ENCODE data around the gene PDE9A. TPM values are rescaled to one million over a fixed set of nuclear protein-coding genes. Genes with fewer than 3 reads are reported as not detected.

The PDE9A gene
- total and polyA plus RNA-seq, 2 experiments from 2014 or later: not detected

GRCh38 chr21:42733874-42734273 lies 80.5 kb downstream of the PDE9A start:
- in situ Hi-C loops (cut with MboI): no loop called here
- Histone ChIP-seq H3K4me2 (ENCODE audit: unreplicated experiment) (no peak overlapping the region), H3K9me3 (ENCODE audit: low read depth) (no peaks in the 10 kb centered on the region)

DNA sequence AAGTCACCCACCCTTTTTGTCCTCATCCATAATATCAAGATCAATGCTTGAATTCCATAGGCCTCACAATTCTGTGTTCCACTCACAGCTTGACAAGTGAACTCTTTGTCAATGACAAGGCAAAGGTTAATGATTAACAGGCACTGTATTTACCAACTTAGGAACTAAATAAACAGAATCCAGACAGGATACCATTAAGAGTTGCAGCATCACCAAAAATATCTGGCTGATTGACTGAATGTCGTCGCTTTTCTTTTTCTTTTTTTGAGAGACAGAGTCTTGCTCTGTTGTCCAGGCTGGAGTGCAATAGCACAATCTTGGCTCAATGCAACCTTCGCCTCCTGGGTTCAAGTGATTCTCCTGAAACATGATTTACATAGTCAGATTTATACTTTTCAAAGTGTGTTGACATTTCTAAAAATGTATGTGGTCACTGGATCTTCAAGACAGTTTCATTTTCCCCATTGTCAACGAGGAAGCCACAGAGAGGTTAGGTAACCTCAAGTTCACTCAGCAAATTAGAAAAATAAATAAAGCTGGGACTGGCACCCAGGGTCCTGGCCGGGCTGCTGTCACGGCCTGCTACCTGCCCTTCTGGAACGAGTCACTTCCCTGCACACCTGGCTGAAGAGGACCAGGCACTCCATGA lies 81.0 kb downstream of the PDE9A start:
- WGBS, 2 experiments (ENCODE audit: low coverage in 1 of 2, low lambda C conversion rate in 2 of 2, missing lambda C conversion rate in 2 of 2): 18 to 30% methylated on average over 7 of the region's 7 CpGs
- Histone ChIP-seq H3K4me1 (ENCODE audit: insufficient read depth) (0 out of 2 replicates have a peak, but pooled peaks cover under 1% of the 10 kb centered on the region), H3K27ac (no peak overlapping the region), H4K20me1 (ENCODE audit: insufficient read depth) (no peaks in the 10 kb centered on the region), H3K27me3 (replicated peaks; ENCODE audit: insufficient read depth) (peaks cover 39% of the 10 kb centered on the region), H3K9me3 (ENCODE audit: low read depth) (no peaks in the 10 kb centered on the region), H3K36me3 (ENCODE audit: low read depth) (no peaks in the 10 kb centered on the region), H3K4me3 (no peak overlapping the region), H2AFZ (no peak overlapping the region), H3K79me2 (ENCODE audit: insufficient read depth) (no peaks in the 10 kb centered on the region), H3K9ac (no peak overlapping the region), H3K9me2 (ENCODE audit: insufficient read depth) (no peaks in the 10 kb centered on the region), H3F3A (ENCODE audit: insufficient read depth) (no peaks in the 10 kb centered on the region), H3K4me2 (ENCODE audit: unreplicated experiment) (no peak overlapping the region)
- no peak for TF ChIP-seq EZH2 (IDR thresholded peaks at IDR 0.05; ENCODE audit: insufficient read depth, poor library complexity, severe bottlenecking)
- no peak for TF ChIP-seq EZH2phosphoT487 (IDR thresholded peaks at IDR 0.05; ENCODE audit: insufficient read depth, low read depth)
- no peak for DNase-seq
- in situ Hi-C loops (cut with MboI): no loop called here

More at GRCh38 chr21:42733874-42734273, 80.5 kb downstream of the PDE9A start:
- H3K79me2 ChIP-seq (ENCODE audit: insufficient read depth): no peaks in the 10 kb centered on the region
- H3K9ac ChIP-seq: no peak overlapping the region
- no peak for DNase-seq
- peaks cover 40% of the 10 kb centered on the region for H3K27me3 ChIP-seq (replicated peaks; ENCODE audit: insufficient read depth)
- no peaks in the 10 kb centered on the region for H4K20me1 ChIP-seq (ENCODE audit: insufficient read depth)
- no peak overlapping the region for H3K27ac ChIP-seq
- H3K36me3 ChIP-seq (ENCODE audit: low read depth): no peaks in the 10 kb centered on the region
- H3K9me2 ChIP-seq (ENCODE audit: insufficient read depth): no peaks in the 10 kb centered on the region
- no peaks in the 10 kb centered on the region for H3F3A ChIP-seq (ENCODE audit: insufficient read depth)
- 49 to 52% methylated on average over 7 of the region's 7 CpGs for WGBS, 2 experiments (ENCODE audit: low coverage in 1 of 2, low lambda C conversion rate in 2 of 2, missing lambda C conversion rate in 2 of 2)
- H2AFZ ChIP-seq: no peak overlapping the region
- TF ChIP-seq EZH2 (IDR thresholded peaks at IDR 0.05; ENCODE audit: insufficient read depth, poor library complexity, severe bottlenecking): no peak
- TF ChIP-seq EZH2phosphoT487 (IDR thresholded peaks at IDR 0.05; ENCODE audit: insufficient read depth, low read depth): no peak
- H3K4me1 ChIP-seq (ENCODE audit: insufficient read depth): no peaks in the 10 kb centered on the region
- H3K4me3 ChIP-seq: no peak overlapping the region

DNA sequence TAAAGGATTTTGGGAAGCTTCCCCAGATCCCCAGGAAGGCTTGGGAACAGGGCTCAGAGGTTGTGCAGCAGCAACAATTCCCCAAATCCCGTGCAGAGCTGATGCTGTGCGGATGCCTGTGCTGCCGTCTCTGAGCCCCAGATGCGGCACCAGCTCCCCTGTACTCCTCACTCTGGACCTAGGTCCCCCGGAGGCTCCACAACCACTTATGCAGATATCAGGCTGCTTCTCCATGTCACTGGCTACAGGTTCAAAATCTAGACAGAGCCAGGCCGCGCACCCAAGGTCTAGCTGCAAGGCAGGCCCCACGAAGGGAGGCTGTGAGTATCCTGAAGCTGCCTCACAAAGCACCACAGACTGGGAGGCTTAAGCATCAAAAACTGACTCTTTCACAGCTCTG lies 81.6 kb downstream of the PDE9A start:
- Histone ChIP-seq H3K9me2 (ENCODE audit: insufficient read depth) (no peaks in the 10 kb centered on the region), H3K36me3 (ENCODE audit: low read depth) (no peaks in the 10 kb centered on the region), H3K4me1 (ENCODE audit: insufficient read depth) (0 out of 2 replicates have a peak, but pooled peaks cover 3% of the 10 kb centered on the region), H3F3A (ENCODE audit: insufficient read depth) (no peaks in the 10 kb centered on the region), H3K4me2 (ENCODE audit: unreplicated experiment) (no peak overlapping the region), H3K4me3 (no peak overlapping the region), H3K9me3 (ENCODE audit: low read depth) (no peaks in the 10 kb centered on the region), H3K27ac (no peak overlapping the region), H3K9ac (no peak overlapping the region), H2AFZ (no peak overlapping the region), H3K79me2 (ENCODE audit: insufficient read depth) (no peaks in the 10 kb centered on the region), H3K27me3 (replicated peaks; ENCODE audit: insufficient read depth) (peaks cover 32% of the 10 kb centered on the region), H4K20me1 (ENCODE audit: insufficient read depth) (no peaks in the 10 kb centered on the region)
- in situ Hi-C loops (cut with MboI): no loop called here
- TF ChIP-seq EZH2 (IDR thresholded peaks at IDR 0.05; ENCODE audit: insufficient read depth, poor library complexity, severe bottlenecking) (no peak), EZH2phosphoT487 (IDR thresholded peaks at IDR 0.05; ENCODE audit: insufficient read depth, low read depth) (no peak)
- no peak for DNase-seq
- 52 to 62% methylated on average over 8 of the region's 8 CpGs for WGBS, 2 experiments (ENCODE audit: low coverage in 1 of 2, low lambda C conversion rate in 2 of 2, missing lambda C conversion rate in 2 of 2)

DNA sequence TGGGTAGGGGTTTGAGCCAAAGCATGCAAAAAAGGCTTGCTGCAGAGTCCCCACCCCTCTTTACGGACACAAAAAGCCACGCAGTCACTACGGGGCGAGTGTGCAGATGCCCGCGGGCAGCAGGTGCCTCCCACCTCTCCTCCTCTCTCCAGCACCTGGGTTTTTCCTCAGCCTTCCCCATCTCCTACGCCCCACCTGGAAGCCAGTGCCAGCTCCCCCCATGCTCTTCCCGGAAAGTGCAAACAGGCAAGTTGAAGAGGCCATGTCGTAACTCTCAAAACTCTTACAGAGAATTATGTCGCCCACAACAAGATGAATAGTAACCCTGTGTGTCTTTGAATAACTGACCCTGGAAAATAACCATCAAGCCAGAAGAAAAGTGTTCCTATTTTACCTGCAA lies 82.5 kb downstream of the PDE9A start:
- in situ Hi-C loops (cut with MboI): no loop called here
- Histone ChIP-seq H3K27ac (no peak overlapping the region), H3K79me2 (ENCODE audit: insufficient read depth) (no peaks in the 10 kb centered on the region), H3K4me1 (ENCODE audit: insufficient read depth) (0 out of 2 replicates have a peak, but pooled peaks cover 3% of the 10 kb centered on the region), H3K9me3 (ENCODE audit: low read depth) (no peaks in the 10 kb centered on the region), H3K9ac (no peak overlapping the region), H4K20me1 (ENCODE audit: insufficient read depth) (no peaks in the 10 kb centered on the region), H3K4me2 (ENCODE audit: unreplicated experiment) (no peak overlapping the region), H3K4me3 (no peak overlapping the region), H3K9me2 (ENCODE audit: insufficient read depth) (no peaks in the 10 kb centered on the region), H2AFZ (no peak overlapping the region), H3F3A (ENCODE audit: insufficient read depth) (no peaks in the 10 kb centered on the region), H3K36me3 (ENCODE audit: low read depth) (no peaks in the 10 kb centered on the region), H3K27me3 (replicated peaks; ENCODE audit: insufficient read depth) (peaks cover 35% of the 10 kb centered on the region)
- 65 to 78% methylated on average over 9 to 10 of the region's 10 CpGs for WGBS, 2 experiments (ENCODE audit: low coverage in 1 of 2, low lambda C conversion rate in 2 of 2, missing lambda C conversion rate in 2 of 2)
- no peak for DNase-seq
- TF ChIP-seq EZH2 (IDR thresholded peaks at IDR 0.05; ENCODE audit: insufficient read depth, poor library complexity, severe bottlenecking): no peak
